Keratinocyte (primary cell): ENCODE results near the gene FRS2.

Source experiments
- EZH2 ChIP-seq: IDR thresholded peaks from one replicate; pipeline ENCODE4 v1.6.1; 2012; ENCODE audit warnings: inconsistent platforms, mild to moderate bottlenecking, low read length, moderate library complexity
- TF ChIP-seq, protein P1 (sequence below), 3 experiments: IDR thresholded peaks in 1 of 3; conservative IDR thresholded peaks in 1 of 3; optimal IDR thresholded peaks in 1 of 3; 2 replicates in 2 of 3; 3 replicates in 1 of 3; pipeline versions ENCODE3 to v1.5.1; 2011; ENCODE audit warnings: low read length in 3 of 3, mild to moderate bottlenecking in 3 of 3, moderate library complexity in 2 of 3, control low read depth in 1 of 3, inconsistent platforms in 1 of 3; ENCODE audit not compliant: insufficient read depth in 2 of 3; ENCODE audit errors: extremely low read depth in 1 of 3

- TF ChIP-seq, protein P1, sequence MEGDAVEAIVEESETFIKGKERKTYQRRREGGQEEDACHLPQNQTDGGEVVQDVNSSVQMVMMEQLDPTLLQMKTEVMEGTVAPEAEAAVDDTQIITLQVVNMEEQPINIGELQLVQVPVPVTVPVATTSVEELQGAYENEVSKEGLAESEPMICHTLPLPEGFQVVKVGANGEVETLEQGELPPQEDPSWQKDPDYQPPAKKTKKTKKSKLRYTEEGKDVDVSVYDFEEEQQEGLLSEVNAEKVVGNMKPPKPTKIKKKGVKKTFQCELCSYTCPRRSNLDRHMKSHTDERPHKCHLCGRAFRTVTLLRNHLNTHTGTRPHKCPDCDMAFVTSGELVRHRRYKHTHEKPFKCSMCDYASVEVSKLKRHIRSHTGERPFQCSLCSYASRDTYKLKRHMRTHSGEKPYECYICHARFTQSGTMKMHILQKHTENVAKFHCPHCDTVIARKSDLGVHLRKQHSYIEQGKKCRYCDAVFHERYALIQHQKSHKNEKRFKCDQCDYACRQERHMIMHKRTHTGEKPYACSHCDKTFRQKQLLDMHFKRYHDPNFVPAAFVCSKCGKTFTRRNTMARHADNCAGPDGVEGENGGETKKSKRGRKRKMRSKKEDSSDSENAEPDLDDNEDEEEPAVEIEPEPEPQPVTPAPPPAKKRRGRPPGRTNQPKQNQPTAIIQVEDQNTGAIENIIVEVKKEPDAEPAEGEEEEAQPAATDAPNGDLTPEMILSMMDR (optimal IDR thresholded peaks at IDR 0.05 in 1 of 3, IDR thresholded peaks at IDR 0.05 in 1 of 3, conservative IDR thresholded peaks at IDR 0.05 in 1 of 3; ENCODE audit: extremely low read depth in 1 of 3, insufficient read depth in 2 of 3, low read length in 3 of 3), result no peak
- no peak for TF ChIP-seq EZH2
These were observed 9.5 kb downstream of the FRS2 start for GRCh38 chr12:69479675-69480074.
